KMS-11 (cell line): ENCODE data around the gene FANCL.

Source experiments
- H2AFZ ChIP-seq: fragments of 200-600 bp; sonication (generic); 2 replicates; pipeline ENCODE4 v1.6.1; 2016; ENCODE audit warnings: antibody characterized with exemption, mixed run types, low read depth
- H3K27ac ChIP-seq: fragments of 200-600 bp; sonication (generic); 2 replicates; pipeline ENCODE4 v1.6.1; 2016; ENCODE audit warnings: mild to moderate bottlenecking, mixed run types
- H3K27me3 ChIP-seq: fragments of 200-600 bp; sonication (generic); 2 replicates; pipeline ENCODE4 v1.6.1; 2017; ENCODE audit warnings: mild to moderate bottlenecking, low read depth, mixed run types, moderate library complexity; ENCODE audit not compliant: insufficient read depth
- H3K36me3 ChIP-seq: fragments of 200-600 bp; sonication (generic); 2 replicates; pipeline ENCODE4 v1.6.1; 2017; ENCODE audit warnings: mild to moderate bottlenecking, mixed run types; ENCODE audit not compliant: insufficient read depth
- H3K4me1 ChIP-seq: fragments of 200-600 bp; sonication (generic); 2 replicates; pipeline ENCODE4 v1.6.1; 2016; ENCODE audit warnings: mild to moderate bottlenecking, low read depth, mixed run types; ENCODE audit not compliant: poor library complexity, severe bottlenecking
- H3K4me2 ChIP-seq: fragments of 200-600 bp; sonication (generic); 2 replicates; pipeline ENCODE4 v1.7.0; 2016; ENCODE audit warnings: mild to moderate bottlenecking, mixed run types
- H3K4me3 ChIP-seq: fragments of 200-600 bp; sonication (generic); IDR thresholded peaks from 2 replicates; pipeline ENCODE4 v1.6.1; 2017; ENCODE audit warnings: low read depth, low read length, mixed read lengths; ENCODE audit not compliant: insufficient read depth
- H3K79me2 ChIP-seq: fragments of 200-600 bp; sonication (generic); 2 replicates; pipeline ENCODE4 v1.6.1; 2016; ENCODE audit warnings: low read depth, mixed run types; ENCODE audit not compliant: insufficient read depth
- H3K9ac ChIP-seq: fragments of 200-600 bp; sonication (generic); 2 replicates; pipeline ENCODE4 v1.6.1; 2016; ENCODE audit warnings: mild to moderate bottlenecking, mixed run types
- H4K20me1 ChIP-seq: fragments of 200-600 bp; sonication (generic); 2 replicates; pipeline ENCODE4 v1.6.1; 2016; ENCODE audit warnings: mild to moderate bottlenecking, mixed run types; ENCODE audit not compliant: insufficient read depth
- TF ChIP-seq, protein P1 (sequence below): fragments of 200-600 bp; sonication (generic); conservative IDR thresholded peaks from 2 replicates; pipeline ENCODE4 v1.6.1; 2017; ENCODE audit warnings: low read depth, mild to moderate bottlenecking, antibody characterized with exemption, low read length, moderate library complexity, mixed read lengths

FANCL gene

DNA sequence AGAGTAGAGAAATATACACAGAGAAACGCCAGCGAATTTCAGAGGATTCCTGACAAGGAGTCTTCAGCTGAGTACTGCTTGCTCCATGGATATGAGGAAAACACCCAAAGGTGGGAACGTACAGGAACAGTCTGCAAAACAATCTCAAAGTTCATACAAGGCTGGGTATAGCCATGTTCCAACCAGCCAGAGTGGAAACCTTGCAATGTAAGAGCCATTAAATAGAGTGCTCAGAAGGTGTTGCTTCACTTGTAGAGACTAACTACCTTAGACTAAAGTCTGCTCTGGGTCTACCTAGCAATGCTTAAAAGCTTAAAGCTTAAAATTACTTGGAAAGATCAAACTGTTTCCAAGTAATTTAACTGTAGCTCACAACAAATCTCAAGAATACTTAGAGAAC, 6.0 kb downstream of the FANCL start:
- no peak overlapping the region for H2AFZ ChIP-seq
- H3K9ac ChIP-seq = no peak overlapping the region
- no peaks in the 10 kb centered on the region for H3K36me3 ChIP-seq
- TF ChIP-seq, protein P1, sequence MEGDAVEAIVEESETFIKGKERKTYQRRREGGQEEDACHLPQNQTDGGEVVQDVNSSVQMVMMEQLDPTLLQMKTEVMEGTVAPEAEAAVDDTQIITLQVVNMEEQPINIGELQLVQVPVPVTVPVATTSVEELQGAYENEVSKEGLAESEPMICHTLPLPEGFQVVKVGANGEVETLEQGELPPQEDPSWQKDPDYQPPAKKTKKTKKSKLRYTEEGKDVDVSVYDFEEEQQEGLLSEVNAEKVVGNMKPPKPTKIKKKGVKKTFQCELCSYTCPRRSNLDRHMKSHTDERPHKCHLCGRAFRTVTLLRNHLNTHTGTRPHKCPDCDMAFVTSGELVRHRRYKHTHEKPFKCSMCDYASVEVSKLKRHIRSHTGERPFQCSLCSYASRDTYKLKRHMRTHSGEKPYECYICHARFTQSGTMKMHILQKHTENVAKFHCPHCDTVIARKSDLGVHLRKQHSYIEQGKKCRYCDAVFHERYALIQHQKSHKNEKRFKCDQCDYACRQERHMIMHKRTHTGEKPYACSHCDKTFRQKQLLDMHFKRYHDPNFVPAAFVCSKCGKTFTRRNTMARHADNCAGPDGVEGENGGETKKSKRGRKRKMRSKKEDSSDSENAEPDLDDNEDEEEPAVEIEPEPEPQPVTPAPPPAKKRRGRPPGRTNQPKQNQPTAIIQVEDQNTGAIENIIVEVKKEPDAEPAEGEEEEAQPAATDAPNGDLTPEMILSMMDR = no peak
- H3K4me3 ChIP-seq = no peak overlapping the region
- peaks cover 87% of the 10 kb centered on the region for H3K79me2 ChIP-seq
- H3K27ac ChIP-seq = no peak overlapping the region
- no peaks in the 10 kb centered on the region for H3K27me3 ChIP-seq
- H3K4me2 ChIP-seq = no peak overlapping the region
- peaks cover 5% of the 10 kb centered on the region; the same call in 1 of the 2 replicates for H4K20me1 ChIP-seq
- peaks cover 35% of the 10 kb centered on the region for H3K4me1 ChIP-seq

DNA sequence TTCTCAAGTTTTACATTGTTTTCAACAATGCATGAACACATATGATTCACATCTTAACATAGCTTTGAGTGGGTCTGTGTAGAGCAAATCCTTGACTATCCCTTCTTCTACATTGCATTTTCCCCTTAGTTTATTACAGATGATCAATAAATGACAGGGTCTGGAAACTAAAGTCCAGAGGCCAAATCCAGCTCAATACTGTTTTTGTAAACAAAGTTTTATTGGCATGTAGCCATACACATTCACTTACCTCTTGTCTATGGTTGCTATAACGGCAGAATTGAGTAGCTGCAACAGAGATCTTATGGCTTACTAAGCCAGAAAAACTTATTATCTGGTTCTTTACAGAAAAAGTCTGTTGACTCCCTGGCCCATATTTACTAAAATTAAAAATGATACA, 12.8 kb downstream of the FANCL start:
- Histone ChIP-seq H3K27ac (no peak overlapping the region), H3K4me3 (no peak overlapping the region), H3K4me1 (no peaks in the 10 kb centered on the region), H4K20me1 (peaks cover 5% of the 10 kb centered on the region; the same call in 1 of the 2 replicates), H3K27me3 (no peaks in the 10 kb centered on the region), H3K36me3 (no peaks in the 10 kb centered on the region), H3K9ac (no peak overlapping the region), H2AFZ (no peak overlapping the region), H3K4me2 (no peak overlapping the region), H3K79me2 (peaks cover 18% of the 10 kb centered on the region)
- TF ChIP-seq, protein P1 = no peak

- Histone ChIP-seq H4K20me1 (peaks cover 5% of the 10 kb centered on the region; the same call in 1 of the 2 replicates), H3K27ac (no peak overlapping the region), H3K36me3 (no peaks in the 10 kb centered on the region), H3K4me1 (no peaks in the 10 kb centered on the region), H3K4me3 (no peak overlapping the region), H2AFZ (no peak overlapping the region), H3K27me3 (no peaks in the 10 kb centered on the region), H3K79me2 (peaks cover 9% of the 10 kb centered on the region), H3K9ac (no peak overlapping the region), H3K4me2 (no peak overlapping the region)
- TF ChIP-seq, protein P1 = no peak
These were observed 13.8 kb downstream of the FANCL start for GRCh38 chr2:58227171-58227917.

DNA sequence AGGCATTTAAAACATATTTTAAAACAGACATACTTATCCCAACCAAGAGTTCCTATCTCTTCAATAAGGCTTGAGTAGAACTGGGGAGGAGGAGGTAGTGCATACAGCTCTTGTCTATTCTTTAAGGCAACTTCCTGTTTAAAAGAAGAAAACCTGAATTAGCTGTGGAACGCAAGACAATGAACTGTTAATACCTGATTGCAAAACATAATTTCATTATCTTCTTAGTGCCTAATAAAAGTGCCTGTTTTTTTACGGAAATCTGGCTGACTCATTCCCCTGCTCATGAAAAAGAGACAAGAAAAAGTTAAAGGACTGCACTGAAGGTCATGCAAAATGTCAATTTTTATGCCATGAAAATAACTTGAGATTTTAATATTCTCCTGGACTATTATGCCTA, 19.2 kb downstream of the FANCL start:
- TF ChIP-seq, protein P1 = no peak
- Histone ChIP-seq H3K4me3 (no peak overlapping the region), H2AFZ (no peak overlapping the region), H3K27me3 (no peaks in the 10 kb centered on the region), H3K4me2 (no peak overlapping the region), H3K9ac (no peak overlapping the region), H4K20me1 (no peaks in the 10 kb centered on the region), H3K27ac (no peak overlapping the region), H3K4me1 (no peaks in the 10 kb centered on the region), H3K79me2 (no peaks in the 10 kb centered on the region), H3K36me3 (no peaks in the 10 kb centered on the region)
